Colon (tissue), 2 donors: ENCODE measurements around the gene GTF2IRD1.
"Not testable (repeated sequence)": the region's sequence is repeated elsewhere in the genome, so short reads cannot be mapped to it uniquely, and the experiment has no call there.

Experiments
- FAIRE-seq: peaks from 2 replicates; lab custom pipeline; 2012; peaks lifted over from hg19 to GRCh38; lab: Jason Lieb, UNC
- donor health status: control.
- donor health status: control.

Gene GTF2IRD1

DNA sequence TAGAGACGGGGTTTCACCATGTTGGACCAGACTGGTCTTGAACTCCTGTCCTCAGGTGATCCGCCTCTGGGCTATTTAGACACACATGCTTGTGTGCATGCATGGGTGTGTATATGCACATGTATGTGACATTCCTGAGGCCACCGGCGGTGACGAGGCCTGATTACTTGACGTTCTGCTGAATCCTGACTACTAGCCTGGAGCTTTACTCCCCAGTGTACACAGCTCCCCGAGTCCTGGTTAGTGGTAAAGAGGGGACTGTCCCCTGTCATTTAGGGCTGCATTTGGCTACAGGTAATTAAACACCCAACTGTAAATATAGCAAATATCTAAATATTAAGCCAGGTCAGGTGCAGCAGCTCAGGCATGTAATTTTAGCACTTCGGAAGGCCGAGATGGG, 14.2 kb downstream of the GTF2IRD1 start:
- no peak for FAIRE-seq

DNA sequence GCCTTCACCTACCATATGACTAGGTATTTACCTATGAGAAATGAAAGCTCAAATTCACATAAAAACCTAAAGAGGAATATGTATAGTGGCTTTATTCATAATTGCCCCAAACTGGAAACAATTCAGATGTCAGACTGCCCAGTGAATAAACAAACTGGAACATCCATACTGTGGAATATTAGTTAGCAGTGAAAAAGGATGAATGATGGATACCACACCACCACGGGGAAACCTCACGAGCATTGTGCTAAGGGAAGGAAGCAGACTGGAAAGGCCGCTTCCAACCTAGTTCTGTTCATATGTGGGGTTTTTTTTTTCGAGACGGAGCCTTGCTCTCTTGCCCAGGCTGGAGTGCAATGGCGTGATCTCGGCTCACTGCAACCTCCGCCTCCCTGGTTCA, 16.8 kb downstream of the GTF2IRD1 start:
- no peak for FAIRE-seq

DNA sequence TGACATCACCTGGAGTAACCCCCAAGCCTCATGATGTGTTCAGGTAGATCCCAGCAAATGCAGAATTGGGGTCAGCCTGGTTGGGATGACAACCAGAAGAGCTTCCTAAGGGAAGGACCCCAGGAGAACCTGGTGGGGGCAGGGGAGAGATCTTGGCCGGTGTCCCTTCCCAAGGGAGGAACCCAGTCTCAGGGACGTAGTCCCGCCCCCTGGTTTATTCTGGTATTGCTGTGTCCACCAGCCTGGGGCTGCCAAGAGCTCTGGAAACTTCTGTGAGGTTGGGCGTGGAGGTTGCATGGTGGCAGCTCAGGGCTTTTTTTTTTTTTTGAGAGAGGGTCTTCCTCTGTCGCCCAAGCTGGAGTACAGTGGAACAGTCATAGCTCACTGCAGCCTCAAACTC, 19.4 kb downstream of the GTF2IRD1 start:
- no peak for FAIRE-seq

DNA sequence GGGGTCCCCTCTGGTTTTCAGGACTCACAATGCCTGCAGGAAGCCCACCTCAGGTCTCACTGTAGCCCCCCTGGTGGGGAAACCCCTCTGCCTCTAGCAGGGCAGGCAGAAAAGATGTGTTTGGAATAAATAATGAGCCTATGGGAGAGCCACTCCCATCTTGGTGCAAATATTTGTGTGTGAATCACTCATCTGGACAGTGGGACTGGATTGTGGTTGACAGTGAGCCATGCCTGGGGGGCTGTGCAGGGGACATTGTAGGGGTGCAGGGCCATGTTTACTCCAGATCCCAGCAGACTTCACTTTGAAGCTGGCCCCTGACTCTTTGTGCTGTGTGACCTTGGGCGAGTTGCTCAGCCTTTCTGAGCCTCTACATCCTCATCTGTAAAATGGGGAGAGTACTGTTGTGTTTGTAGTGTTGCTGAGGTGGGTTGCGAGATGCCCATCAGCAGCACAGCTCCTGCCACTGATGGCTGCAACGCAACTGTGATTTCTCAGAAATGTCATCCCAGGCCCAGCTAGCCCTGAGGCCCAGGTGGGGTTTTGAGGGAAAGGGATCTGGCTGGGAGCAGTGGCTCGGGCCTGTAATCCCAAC, 20.7 kb downstream of the GTF2IRD1 start:
- FAIRE-seq, result no peak

DNA sequence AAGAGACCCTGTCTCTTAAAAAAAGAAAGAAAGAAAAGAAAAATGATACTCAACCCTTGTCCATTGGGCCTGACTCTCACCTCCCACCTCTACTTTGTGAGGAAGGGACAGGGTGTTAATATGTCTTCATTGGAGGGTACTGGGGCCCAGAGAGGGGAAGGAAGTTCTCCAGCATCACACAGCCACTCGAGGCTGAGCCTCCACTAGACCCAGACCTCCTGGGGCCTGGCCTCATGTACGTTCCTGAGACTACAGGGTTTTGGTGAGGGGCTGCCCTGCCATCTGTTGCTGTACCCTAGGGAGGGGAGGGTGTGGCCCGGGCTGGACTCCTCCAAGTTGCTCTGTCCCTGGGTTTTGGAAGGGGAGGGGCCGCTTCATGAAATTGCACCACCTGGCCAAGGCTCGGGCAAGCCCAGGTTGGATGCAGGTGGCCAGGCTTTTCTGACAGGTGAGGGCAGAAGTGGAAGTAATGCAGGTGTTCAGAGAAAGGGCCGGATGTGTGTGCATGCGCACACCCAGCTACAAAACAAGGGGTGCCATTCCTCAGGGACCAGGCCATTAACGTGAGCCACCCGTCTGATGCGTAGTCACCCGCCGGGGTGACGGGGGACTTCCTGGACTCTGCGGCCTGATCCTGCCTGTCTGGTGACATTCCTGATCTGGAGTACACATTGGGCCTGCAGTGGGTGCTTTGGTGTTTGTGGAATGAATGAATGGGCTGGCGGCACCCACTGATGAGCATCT, 21.7 kb downstream of the GTF2IRD1 start:
- FAIRE-seq, result no peak

DNA sequence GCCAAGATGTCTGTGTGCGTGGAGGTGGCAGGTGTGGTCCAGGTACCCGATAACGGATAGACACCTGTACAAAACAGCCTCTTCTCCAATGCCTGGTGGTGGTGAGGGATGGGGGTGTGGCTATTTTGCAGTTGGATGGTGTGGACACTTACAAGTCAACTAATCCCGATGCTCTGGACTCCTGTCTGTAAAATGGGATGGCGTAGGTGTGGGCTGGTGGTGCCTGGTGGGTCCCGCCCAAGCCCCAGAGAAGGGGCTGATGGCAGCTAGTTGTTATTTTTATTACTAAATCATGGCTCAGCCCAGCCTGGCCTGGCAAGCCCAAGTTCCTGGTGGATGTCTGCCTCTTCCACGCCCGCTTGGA, 22.3 kb downstream of the GTF2IRD1 start:
- FAIRE-seq, result no peak

DNA sequence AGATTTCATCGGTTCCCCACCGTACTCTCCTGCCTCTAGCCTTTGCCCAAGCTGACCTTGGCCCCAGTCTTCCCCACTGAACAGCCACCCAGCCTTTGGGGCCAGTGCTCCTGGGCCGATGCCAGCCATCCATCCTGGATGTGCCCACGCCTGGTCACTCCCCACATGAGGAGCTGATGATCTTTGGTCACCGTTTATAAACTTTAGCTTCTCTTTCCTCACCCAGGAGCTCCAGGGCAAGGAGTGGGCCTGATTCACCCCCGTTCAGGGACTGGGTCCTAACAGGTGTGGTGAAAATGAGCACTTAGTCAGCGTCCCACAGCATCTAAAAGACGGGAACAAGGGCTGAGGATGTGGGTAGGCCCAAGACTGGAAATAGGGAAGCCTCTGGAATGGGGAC, 22.9 kb downstream of the GTF2IRD1 start:
- no peak for FAIRE-seq

DNA sequence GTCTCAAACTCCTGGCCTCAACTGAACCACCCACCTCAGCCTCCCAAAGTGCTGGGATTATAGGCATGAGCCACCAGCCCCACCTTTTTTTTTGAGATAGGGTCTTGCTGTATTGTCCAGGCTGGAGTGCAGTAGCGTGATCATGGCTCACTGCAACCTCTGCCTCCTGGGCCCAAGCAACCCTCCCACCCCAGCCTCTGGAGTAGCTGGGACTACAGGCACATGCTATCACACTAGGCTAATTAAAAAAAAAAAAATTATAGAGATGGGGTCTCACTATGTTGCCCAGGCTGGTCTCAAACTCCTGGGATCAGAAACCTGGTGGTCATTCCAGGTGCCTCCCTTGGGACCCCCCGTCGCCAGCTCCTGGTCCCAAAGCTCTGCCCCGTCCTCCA, 25.0 kb downstream of the GTF2IRD1 start:
- FAIRE-seq, result no peak

DNA sequence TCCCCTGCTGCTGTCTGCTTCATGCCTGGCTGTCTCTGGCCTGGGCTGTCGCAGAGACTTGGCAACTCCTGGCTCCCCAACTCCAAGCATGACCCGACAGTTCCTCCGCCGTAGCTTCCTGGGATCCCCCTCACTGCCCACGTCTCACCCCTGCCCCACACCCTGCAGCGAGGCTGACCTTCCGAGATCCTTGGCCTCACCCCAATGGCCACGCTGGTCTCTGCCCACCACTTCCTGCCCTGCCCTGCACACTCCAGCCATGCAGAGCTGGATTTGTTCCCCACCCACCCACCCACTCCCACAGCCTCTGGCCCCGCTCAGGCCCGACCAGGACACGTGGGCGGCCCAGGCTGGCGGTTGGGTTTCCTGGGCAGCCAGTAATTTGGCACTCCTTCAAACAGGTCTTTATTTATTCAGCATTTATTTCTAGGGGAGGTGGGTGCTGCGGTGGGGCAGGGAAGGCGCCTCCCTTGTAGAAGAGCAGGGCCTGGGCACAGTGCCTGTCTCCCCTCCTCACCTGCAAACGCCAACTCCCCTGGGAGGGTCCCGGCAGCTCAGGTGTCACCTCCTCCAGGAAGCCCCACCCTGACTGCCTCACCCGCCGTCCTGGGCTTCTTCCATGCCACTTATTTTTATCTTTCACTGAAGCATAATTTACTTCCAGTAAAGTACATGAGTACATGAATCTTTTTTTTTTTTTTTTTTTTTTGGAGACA, 25.5 kb downstream of the GTF2IRD1 start:
- FAIRE-seq, result no peak

DNA sequence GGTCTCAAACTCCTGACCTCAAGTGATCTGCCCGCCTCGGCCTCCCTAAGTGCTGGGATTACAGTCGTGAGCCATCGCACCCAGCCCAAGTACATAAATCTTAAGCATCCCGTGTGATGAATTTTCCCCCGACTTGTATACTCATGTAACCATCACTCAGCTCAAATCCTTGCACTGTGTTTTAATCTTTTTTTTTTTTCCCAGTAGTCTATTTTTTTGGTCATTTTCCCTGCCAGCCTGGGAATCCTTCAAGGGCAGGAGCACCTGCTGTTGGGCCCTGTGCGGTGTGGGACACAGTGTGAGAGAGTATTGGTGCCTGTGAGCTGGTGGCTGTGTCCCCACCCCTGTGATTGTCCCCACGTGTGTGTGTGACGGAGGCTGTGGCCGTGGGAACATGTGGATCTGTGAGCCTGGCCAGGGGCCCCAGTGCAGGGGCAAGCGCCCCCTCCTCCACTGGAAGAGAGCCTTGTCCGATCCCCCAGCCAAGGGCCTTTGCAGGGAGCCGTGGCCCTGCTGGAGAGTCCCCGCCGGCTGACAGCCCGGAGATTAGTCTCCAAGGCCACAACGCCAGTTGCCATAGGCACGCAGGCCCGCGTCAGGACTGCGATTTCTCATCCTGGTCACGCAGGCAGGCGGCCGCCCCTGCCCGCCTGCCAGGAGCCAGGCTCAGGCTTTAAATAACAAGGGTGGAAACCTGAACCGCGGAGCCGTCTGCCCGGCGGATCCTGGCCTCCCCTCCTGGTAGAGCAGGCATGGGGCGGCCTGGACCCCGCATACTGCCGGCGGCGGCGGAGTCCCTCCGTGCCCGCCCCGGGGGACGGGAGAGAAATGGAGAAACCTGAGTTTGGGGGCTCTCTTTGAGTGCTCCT, 26.5 kb downstream of the GTF2IRD1 start:
- no peak for FAIRE-seq

DNA sequence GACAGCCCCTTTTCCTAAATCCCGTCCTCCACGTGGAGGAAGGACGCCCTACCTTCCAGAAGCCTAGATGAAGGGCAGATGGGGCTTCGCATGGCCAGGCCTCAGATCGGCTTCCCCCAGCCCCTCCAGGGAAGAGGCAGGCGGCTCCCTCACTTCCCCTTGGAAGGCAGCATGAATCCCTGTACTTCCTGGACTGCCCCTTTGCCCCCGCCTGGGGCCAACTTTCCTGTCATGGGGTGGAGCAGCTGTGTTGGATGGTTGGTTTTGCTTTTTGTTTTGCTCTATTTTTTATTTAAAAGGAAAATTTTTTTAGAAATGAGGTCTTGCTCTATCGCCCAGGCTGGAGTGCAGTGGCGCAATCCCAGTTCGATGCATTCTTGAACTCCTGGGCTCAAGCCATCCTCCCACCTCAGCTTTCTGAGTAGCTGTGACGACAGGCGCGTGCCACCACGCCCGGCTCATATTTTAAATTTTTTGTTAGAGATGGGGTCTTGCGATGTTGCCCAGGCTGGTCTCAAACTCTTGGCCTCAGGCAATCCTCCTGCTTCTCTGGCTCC, 27.2 kb downstream of the GTF2IRD1 start:
- no peak for FAIRE-seq

DNA sequence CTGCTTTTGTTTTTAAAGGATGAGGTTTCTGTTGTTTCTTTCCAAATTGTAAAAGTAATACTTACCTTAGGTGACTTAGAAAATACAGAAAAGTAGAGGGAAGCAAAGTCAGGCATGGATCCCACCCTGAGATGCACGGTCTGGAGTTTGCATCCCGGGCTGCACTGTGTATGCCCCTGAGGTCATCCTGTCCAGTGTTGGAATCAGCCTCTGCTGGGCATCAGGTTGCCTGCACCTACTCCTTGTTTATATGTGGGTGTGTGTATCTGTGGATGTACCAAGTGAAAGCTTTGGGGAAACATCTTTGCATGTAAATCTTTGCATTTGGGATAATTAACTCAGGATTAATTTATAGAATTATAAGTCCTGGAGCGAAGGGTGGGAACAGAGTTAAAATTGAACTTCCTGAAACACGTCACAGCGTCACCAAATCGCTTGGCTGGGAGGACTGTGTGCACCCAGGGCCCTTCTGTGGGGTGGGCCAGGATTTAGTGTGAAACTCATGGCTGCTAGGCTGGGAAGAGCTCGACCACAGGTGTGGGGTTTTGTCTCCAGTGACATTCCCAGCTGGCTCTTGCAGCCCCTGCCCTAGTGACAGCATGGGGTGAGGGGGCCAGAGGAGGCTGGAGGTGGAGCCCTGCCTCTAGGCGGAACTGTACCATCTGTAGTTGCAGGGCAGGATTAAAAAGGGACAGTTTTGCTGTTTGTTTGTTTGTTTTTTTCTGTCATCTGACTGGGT, 27.9 kb downstream of the GTF2IRD1 start:
- no peak for FAIRE-seq

DNA sequence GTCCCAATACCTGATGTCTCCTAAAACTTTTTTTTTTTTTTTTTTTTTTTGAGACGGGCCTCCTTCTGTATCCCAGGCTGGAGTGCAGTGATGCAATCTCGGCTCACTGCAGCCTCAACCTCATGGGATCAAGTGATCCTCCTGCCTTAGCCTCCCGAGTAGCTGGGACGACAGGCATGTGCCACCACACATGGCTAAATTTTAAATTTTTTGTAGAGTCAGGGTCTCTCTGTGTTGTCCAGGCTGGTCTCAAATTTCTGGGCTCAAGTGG, 28.4 kb downstream of the GTF2IRD1 start:
- no peak for FAIRE-seq

DNA sequence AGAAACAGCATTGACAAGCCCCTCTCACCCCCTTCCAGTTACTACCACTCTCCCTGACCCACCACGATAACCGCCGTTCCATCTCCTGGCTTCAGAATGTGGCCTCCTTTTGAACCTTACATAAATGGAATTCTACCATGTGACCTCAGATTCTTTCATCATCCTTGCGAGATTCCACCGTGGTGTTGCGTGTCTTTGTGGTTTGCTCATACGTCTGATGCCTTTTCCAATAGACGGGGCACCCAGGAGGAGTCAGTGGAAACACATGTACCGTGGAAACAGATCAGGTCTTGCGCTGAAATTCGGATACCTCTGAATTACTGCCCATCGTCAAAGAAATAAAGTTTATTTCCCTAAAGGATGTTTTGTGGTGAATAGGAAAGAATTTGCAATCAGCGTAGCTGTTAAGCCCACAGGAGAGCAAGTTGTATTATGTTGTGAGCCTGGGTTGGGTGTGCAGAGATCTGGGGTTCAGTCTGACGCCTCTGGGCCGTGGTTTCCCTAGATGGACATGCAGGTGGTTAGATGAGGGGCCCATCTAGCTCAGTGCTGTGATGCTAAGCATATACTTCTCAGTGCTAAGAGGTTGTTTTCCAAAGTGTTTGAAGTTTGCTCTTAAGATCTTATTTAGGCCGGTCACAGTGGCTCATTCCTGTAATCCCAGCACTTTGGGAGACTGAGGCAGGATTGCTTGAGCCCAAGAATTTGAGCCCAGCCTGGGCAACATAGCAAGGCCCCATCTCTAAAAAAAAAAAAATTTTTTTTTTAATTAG, 29.1 kb downstream of the GTF2IRD1 start:
- no peak for FAIRE-seq

DNA sequence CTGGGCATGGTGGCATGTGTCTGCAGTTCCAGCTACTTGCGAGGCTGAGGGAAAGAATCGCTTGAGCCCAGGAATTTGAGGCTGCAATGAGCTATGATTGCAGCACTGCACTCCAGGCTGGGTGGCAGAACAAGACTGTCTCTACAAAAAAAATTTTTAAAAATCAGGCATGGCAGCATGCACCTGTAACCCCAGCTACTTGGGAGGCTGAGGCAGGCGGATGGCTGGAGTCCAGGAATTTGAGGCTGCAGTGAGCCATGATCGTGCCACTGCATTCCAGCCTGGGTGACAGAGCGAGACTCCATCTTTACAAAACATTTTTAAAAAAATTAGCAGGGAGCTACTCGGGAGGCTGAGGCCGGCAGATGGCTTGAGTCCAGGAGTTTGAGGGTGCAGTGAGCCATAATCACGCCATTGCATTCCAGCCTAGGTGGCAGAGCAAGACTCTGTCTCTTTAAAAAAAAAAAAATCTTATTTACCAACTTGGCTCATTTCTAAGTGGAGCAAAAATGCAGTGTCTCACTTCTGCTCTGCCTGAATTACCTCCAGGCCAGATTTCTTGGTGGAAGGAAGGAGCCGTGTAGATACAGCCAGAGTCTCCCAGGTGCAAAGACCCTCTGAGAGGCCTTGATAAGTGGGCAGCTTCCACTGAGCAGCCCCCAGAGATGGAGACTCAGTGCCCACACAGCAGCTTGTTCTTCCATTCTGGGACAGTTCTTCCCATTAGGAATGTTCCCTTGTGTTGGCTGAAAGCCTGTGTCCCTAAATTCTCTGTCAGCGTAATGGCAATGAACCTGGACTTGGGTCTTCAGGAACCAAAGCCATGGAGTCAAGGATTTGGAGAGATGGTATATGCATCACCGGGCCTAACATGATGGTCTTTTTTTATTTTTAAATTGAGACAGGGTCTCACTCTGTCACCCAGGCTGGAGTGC, 30.0 kb downstream of the GTF2IRD1 start:
- no peak for FAIRE-seq

DNA sequence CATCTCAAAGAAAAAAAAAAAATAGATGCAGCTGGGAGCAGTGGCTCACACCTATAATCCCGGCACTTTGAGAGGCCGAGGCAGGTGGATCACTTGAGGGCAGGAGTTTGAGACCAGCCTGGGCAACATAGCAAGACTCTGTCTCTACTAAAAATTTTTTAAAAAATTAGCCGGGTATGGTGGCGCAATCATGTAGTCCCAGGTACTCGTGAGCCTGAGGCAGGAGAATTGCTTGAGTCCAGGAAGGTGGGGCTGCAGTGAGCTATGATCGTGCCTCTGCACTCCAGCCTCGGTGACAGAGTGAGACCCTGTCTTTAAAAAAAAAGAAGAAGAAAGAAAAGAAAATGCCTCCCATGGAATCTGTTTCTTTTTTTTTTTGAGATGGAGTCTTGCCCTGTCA, 31.9 kb downstream of the GTF2IRD1 start:
- FAIRE-seq, result no peak

DNA sequence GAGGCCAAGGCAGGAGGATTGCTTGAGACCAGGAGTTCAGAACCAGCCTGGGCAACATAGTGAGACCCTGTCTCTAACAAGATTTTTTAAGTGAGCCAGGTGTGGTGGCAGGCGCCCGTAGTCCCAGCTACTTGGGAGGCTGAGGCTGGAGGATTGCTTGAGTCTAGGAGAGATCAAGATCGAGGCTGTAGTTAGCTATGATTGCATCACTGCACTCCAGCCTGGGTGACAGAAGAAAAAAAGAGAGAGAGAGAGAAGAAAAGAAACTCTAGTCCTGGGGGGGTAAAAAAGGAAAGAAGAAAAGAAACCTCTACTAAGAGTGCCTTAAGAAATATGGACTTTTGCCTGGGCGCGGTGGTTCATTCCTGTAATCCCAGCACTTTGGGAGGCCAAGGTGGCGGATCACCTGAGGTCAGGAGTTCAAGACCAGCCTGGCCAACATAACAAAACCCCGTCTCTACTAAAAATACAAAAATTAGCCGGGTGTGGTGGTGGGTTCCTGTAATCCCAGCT, 34.9 kb downstream of the GTF2IRD1 start:
- not testable (repeated sequence) for FAIRE-seq

DNA sequence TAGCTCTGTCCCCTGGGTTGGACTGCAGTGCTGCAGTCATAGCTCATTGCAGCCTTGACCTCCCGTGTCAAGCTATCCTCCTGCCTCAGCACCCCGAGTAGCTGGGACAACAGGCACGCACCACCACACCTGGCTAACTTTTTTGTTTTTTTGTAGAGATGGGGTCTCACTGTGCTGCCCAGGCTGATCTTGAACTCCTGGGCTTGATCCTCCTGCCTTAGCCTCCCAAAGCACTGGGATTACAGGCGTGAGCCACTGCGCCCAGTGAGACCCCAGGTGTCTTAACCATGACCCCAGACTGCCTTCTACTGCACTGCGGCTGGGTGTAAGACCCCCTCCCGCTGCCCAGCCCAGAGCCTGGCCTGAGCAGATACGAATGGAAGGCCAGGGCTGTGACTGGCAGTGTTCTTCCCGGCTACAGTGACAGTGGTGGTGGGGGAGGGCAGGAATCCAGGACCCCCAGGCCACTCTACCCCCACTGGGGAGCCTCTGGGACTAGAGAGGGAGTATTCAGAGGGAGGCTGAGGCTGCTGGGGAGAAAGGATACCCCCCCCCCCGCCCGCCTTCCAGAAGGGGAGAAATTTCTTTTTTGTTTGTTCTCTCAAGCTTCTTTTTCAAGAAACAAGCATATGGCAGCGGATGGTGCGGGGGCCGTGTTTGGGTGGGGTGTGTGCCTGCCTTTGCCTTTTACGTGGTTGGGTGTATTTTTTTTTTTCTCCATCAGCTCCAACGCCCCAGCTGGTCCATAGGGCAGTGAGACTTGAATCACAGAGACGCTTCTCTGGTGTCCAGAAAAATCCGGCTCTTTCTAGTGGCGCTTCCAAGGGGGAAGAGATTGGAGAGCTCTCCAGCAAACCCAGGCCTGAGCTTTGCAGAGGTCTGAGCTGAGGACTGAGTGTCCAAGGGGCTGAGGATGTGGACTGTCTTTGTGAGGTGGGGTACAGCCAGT, 36.6 kb downstream of the GTF2IRD1 start:
- FAIRE-seq, result no peak
